ENCODE measurements around the gene ANO1.

GRCh38 chr11:70135625-70136059 is 57.5 kb downstream of the ANO1 start:
- no peak for TF ChIP-seq ZFP3 (CRISPR knock-in tag; IDR thresholded peaks at IDR 0.05)
- TF ChIP-seq TCF4 (CRISPR knock-in tag; IDR thresholded peaks at IDR 0.05; ENCODE audit: borderline replicate concordance), result no peak
- no peak for TF ChIP-seq ARNTL (CRISPR knock-in tag; IDR thresholded peaks at IDR 0.05; ENCODE audit: borderline replicate concordance, low read depth)
- TF ChIP-seq CSRNP3 (CRISPR knock-in tag; IDR thresholded peaks at IDR 0.05), result no peak
- no peak for TF ChIP-seq OSR1 (CRISPR knock-in tag; IDR thresholded peaks at IDR 0.05)
- no peak for TF ChIP-seq ZFP30 (CRISPR knock-in tag; IDR thresholded peaks at IDR 0.05)
- no peak for TF ChIP-seq GLIS3 (CRISPR knock-in tag; IDR thresholded peaks at IDR 0.05)

All from SK-N-SH treated with all-trans-retinoic acid at 6 μM for 48 hours (cell line).